SW480 (cell line): ENCODE data around the gene PIGK.
"Not testable (repeated sequence)": the region's sequence is repeated elsewhere in the genome, so short reads cannot be mapped to it uniquely, and the experiment has no call there.

ENCODE experiments used
- DNase-seq: peaks from one replicate; pipeline ENCODE4 v3.0.0-alpha.2; 2016; ENCODE audit warnings: low spot score

Gene PIGK

GRCh38 chr1:77219166-77219887 lies at the start of gene PIGK:
Gene PIGK, minus strand, starts transcription at chr1:77219430. Its CDS starts 28 bp downstream, at chr1:77219402.
- peak; percentile 84 for DNase-seq

DNA sequence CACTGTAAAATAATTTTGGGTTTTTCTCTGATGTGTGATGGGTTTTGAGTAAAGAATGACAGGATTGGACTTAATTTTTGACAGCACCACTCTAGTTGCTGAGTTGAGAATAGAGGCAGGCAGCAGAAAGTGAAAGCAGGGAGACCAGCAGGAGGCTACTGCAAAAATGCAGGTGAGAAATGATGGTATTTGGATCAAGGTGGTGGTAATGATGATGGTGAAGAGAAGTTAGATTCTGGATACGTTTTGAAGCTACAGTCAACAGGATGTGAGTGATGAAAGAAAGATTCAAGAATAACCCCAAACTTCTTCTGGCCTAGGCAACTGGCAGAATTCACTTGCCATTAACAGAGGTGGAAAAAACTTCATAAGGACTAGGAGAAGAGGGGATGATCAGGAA lies 47.8 kb upstream of the PIGK start:
- DNase-seq, result no peak

- DNase-seq, result no peak
Measured at GRCh38 chr1:77265180-77265579, 46.0 kb upstream of the PIGK start.

DNA sequence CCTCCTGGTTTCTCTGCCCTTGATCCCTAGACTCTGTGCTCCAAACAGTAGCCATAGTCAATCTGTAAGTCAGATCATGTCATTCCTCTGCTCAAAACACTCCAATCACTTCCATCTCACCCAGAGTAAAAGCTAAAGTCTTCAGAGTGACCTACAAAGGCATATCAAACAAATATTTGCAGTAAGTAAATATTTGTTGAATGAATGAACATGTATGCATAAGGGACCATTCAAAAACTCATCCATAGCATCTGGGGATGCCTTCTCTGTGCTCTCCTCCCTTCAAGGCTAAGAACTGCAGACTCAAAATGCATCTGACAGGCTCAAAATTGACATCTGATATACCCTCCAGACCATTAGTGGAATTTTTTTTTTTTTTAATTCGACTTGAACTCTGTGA lies 44.5 kb upstream of the PIGK start:
- no peak for DNase-seq

DNA sequence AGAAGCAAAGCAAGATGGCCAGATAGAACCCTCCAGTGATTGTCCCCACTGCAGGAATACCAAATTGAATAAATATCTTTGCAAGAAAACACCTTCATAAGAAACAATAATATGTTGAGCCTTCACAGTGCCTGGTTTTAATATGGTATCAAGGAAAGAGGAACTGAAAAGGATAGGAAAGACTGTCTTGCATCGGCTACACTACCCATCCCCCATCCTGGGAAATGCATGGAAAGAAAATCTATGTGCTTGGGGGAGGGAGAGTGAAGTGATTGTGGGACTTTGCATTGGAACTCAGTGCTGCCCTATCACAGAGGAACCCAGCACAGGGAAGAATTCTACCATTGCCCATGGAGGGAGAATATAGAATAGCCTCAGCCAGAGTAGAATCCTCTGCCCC lies 34.0 kb upstream of the PIGK start:
- DNase-seq, result no peak

DNA sequence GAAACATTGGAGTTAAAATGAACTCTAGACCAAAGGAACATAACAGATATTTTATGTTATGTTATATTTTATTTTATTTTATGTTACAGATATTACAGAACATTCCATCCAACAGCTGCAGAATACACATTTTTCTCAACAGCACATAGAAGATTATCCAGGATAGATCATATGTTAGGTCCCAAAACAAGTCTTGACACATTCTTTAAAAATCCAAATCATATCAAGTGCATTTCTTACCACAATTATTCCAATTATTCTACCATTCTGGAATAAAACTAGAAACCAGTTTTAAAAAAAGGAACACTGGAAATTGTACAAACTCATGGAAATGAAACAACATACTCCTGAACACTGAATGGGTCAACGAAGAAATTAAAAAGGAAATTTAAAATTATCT lies 30.9 kb upstream of the PIGK start:
- DNase-seq, result no peak

DNA sequence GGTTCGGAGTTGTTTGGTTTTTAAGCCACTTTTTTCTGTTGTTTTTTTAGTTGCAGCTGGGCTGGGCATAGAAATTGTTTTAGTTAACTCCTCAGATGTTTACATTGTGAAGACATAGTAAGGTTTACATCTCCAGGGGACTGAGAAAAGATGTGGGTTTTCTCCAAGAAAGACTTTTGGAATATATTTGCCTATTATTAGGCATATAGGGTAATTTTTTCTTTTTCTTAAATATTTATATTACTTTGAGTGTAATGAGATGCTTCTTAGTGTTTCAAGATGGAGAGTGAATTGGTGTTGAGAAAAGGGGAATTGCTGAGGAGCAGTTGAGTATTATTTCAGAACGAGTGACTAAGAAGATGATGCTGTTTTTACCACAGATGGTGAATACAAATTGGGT lies 26.6 kb upstream of the PIGK start:
- DNase-seq, result no peak

DNA sequence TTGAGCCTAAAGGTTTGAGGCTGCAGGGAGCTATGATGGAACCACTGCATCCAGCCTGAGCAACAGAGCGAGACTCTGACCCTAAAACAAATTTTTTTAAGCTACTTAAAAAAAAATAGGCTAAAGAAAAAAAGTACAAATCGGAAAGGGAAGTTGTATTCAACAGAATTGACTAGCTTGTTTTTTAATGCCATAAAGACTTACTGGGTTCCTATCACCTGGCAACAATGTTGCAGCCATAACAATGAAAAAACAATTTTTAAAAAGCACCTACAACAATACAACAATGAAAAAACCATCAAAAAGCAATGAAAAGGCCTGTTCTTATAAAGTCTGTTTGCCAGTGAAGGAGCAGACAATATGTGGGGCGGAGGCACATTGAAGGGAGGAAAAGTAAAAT lies 20.1 kb upstream of the PIGK start:
- DNase-seq, result no peak

- DNase-seq, result no peak
Measured at GRCh38 chr1:77238462-77238861, 19.2 kb upstream of the PIGK start.

DNA sequence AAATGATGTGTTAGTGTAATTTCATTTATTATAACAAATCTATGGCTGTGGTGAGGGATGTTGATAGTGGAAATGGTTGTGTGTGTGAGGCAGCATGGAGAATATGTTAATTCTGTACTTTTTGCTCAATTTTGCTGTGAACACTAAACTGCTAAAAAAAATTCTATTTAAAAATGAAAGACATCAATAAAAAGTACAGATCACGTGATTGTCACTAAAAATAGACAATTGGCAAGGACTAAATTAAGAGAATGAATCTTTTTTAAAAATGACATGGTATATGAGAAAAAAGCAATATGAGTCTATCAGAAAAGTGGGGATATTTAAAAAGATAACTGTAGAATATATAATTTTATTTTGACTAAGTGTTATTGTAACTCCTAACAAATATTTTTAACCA lies 15.7 kb upstream of the PIGK start:
- DNase-seq, result no peak

DNA sequence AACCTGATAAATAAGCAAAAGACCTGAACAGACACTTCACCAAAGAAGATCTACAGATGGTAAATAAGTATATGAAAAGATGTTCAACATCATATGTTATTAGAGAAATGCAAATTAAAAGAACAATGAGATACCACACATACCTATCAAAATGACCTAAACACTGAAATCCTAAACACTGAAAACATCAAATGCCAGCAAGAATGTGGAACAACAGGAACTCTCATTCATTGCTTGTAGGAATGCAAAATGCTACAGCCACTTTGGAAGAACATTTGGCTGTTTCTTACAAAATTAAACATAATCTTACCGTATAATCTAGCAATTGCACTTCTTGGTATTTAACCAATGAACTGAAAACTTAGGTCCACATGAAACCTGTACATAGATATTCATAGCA lies 14.9 kb upstream of the PIGK start:
- no peak for DNase-seq

- DNase-seq, result no peak
Measured at GRCh38 chr1:77232829-77233228, 13.6 kb upstream of the PIGK start.

DNA sequence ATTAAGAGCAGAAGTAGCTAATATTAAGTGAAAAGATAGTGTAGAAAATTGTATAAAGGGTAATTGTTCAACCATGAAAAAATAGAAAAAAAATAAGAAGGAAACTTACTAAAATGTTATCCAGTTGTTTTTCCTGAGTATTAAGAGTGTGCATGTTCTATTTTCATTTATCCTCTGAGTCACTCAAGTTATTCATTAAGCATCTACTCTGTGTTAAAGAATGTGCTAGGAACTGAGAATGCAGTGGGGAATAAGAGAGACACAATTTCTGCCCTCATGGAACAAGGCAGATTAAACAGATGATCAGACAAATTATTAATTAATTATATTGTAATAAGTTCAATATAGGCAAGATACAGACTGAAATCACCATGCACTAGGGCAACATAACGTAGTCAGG lies 10.8 kb upstream of the PIGK start:
- no peak for DNase-seq

DNA sequence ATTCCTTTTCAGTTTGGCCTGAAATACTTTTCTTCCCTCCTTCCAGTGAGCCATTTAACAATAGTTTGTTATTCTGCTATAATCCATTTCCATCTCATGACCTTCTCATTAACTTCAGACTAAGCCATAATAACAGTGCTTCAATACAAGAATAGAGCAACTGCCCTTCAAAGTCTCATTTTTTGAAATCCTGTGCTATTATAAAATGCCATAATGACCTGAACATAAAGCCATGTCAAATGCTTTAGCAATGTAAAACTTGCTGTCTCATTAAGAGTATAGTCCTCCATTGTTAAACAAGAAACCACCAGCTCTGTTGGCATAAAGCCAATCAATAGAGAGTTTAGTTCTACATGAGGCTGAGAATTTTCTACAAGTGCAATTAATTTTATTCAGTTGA lies 9.6 kb upstream of the PIGK start:
- DNase-seq, result no peak

- no peak for DNase-seq
Measured at GRCh38 chr1:77227381-77227780, 8.2 kb upstream of the PIGK start.

DNA sequence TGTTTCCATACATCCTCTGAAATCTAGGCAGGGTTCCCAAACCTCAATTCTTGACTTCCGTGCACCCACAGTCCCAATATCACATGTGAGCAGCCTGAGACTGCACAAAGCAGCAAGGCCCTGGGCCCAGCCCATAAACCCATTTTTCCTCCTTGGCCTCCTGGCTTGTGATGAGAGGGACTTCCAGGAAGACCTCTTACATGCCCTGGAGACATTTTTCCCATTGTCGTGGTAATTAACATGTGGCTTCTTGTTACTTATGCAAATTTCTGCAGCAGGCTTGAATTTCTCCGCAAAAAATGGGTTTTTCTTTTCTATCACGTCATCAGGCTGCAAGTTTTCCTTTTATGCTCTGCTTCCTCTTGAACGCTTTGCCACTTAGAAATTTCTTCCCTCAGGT lies 3.3 kb upstream of the PIGK start:
- DNase-seq, result no peak

DNA sequence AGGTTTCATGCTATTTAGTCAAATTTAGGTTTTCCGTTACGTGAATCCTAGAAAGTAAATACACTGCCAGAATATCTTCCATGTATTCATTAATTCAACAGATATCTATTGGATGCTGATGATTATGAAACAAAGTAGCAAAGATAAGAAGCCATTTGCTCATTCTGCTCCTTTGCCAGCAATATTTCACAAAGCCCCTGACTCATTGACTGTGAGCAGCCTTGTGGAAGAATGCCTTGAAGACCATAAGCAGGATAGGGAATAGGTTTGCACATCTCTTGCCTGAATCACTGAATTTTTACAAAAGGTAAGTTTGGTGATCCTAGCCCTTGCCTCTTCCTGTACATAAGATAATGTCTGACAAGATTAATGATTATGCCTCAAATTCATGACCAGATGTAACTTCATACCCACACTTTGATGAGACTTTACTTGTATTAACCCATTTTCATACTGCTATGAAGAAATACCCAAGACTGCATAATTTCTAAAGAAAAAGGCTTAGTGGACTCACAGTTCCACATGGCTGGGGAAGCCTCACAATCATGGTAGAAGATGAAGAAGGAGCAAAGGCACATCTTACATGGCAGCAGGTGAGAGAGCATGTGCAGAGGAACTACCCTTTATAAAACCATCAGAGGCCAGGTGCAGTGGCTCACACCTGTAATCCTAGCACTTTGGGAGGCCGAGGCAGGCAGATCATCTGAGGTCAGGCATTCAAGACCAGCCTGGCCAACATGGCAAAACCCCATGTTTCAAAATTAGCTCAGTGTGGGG lies 1.6 kb upstream of the PIGK start:
- DNase-seq, result no peak

DNA sequence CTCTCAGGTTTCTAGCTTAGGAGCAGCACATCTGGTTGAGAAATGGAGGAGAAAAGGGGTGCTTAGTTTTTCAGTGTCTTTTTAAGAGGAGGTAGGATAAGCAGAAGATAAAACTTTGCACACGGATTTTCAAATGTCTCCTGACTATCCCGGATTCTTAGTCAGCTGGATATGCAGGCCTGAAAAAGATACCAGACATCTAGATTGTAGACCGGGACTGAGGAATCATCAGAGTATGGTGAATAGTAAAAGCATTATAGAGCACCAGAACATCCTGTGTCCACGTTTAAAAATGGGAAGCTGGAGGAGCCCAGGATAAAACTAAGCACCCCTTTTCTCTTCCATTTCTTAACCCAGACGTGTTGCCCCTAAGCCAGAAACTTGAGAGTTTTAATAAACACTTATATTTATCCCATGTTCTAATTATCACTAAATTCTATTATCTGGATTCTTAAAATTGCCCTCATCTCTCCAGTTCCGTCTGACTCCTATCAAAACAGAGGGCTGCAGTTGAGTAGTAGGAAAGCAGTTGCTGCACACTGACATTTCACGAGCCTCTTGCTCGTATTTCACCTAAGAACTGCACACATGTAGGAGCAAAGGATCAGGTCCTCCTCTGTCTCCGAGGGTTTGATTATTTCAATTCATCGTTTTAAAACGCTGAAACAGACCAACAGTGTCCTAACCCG lies 609 bp downstream of the PIGK start:
- DNase-seq, result peak; percentile 29

- not testable (repeated sequence) for DNase-seq
Measured at GRCh38 chr1:77204043-77204442, 15.2 kb downstream of the PIGK start.

- no peak for DNase-seq
Measured at GRCh38 chr1:77202751-77203150, 16.5 kb downstream of the PIGK start.

DNA sequence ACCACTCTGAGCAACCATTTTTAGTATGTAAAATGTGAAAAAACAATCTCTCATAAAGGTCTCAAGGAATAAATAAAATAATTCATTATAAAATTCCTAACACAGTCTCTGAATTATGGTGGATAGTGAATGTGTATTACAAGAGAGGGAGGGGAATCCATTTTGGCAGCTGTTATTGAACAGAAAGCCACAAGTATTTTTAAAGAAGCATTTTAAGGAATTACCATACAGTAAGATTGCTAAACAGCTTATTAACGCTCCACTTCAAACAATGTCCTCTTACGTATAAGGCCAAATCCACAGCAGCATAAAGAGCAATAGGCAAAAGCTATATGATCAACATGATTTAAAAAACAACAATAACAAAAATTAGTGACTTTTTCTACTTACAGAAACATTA lies 18.4 kb downstream of the PIGK start:
- DNase-seq, result no peak

DNA sequence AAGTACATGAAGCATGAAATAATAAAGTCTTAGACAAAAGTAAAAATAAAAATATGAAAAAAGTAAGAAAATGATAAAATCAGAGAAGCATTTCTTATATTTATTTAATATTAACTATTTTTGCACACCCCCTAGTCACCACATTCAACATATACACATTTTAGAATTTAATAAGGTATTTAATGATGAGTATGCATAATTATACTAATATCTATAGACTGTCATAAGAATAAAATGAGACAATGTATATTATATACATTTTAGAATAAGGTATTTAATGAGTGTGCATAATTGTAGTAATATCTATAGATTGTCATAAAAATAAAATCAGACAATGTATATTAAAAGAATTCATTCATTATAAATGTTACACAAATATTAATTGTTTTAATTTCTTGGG lies 18.9 kb downstream of the PIGK start:
- no peak for DNase-seq

DNA sequence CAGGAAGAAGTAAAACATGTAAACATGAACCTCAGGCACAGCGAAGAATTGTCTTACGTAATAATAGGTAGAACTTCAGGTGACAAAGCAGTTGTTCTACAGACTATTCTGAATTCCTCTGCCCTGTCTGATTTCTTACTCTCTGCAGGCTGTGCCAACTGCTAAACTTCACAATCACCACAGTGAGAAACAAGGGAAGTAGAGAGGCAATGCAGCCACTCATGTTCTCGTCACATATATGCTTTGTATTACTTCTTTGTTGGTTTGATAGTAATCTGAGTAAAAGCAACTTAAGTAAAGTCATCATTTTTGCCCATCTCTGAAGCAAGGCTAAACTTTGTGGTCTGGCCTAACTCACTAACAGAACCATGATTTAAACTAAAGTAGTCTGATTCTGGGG lies 21.9 kb downstream of the PIGK start:
- no peak for DNase-seq
